ENCODE results near the gene COL26A1.
"Not testable (repeated sequence)": the region's sequence is repeated elsewhere in the genome, so short reads cannot be mapped to it uniquely, and the experiment has no call there.

COL26A1 gene

GRCh38 chr7:101555921-101556275, 193.2 kb downstream of the COL26A1 start:
- no peak for DNase-seq

GRCh38 chr7:101556453-101556968, 193.8 kb downstream of the COL26A1 start:
- DNase-seq = no peak

- no peak for DNase-seq
Observed at GRCh38 chr7:101557421-101557820, 194.7 kb downstream of the COL26A1 start.

GRCh38 chr7:101557978-101558741, 195.5 kb downstream of the COL26A1 start:
- DNase-seq = no peak

GRCh38 chr7:101558742-101559325, 196.2 kb downstream of the COL26A1 start:
- DNase-seq = no peak

GRCh38 chr7:101559586-101559985, 196.9 kb downstream of the COL26A1 start:
- DNase-seq = no peak

GRCh38 chr7:101560021-101560420, 197.3 kb downstream of the COL26A1 start:
- not testable (repeated sequence) for DNase-seq

- no peak for DNase-seq
Observed at GRCh38 chr7:101560856-101561255, 198.2 kb downstream of the COL26A1 start.

GRCh38 chr7:101561293-101561692, 198.6 kb downstream of the COL26A1 start:
- not testable (repeated sequence) for DNase-seq

GRCh38 chr7:101562531-101563197, 200.0 kb downstream of the COL26A1 start:
- DNase-seq = no peak

GRCh38 chr7:101563198-101563901, 200.7 kb downstream of the COL26A1 start:
- DNase-seq = no peak

GRCh38 chr7:101563943-101564777, 201.5 kb downstream of the COL26A1 start:
- DNase-seq = no peak

GRCh38 chr7:101564778-101565211, 202.1 kb downstream of the COL26A1 start:
- DNase-seq = no peak

- DNase-seq = no peak
Observed at GRCh38 chr7:101565601-101566209, 203.0 kb downstream of the COL26A1 start.

GRCh38 chr7:101567230-101567629, 204.6 kb downstream of the COL26A1 start:
- no peak for DNase-seq

GRCh38 chr7:101572156-101572555, 209.5 kb downstream of the COL26A1 start:
- no peak for DNase-seq

- DNase-seq = no peak
Observed at GRCh38 chr7:101575168-101575567, 212.5 kb downstream of the COL26A1 start.

GRCh38 chr7:101575721-101576120, 213.0 kb downstream of the COL26A1 start:
- no peak for DNase-seq

- no peak for DNase-seq
Observed at GRCh38 chr7:101576998-101577397, 214.3 kb downstream of the COL26A1 start.

GRCh38 chr7:101578552-101578951, 215.9 kb downstream of the COL26A1 start:
- no peak for DNase-seq

- DNase-seq = no peak
Observed at GRCh38 chr7:101580596-101580995, 217.9 kb downstream of the COL26A1 start.

- DNase-seq = no peak
Observed at GRCh38 chr7:101581891-101582290, 219.2 kb downstream of the COL26A1 start.
